Activated CD4-positive, alpha-beta T cell treated with anti-CD3 and anti-CD28 coated beads for 48 hours (primary cell): ENCODE results near the gene POR.
"Not testable (repeated sequence)": the region's sequence is repeated elsewhere in the genome, so short reads cannot be mapped to it uniquely, and the experiment has no call there.

Experiments
- DNase-seq: peaks from one replicate; pipeline ENCODE4 v3.0.0-alpha.2; 2020

Gene POR

DNA sequence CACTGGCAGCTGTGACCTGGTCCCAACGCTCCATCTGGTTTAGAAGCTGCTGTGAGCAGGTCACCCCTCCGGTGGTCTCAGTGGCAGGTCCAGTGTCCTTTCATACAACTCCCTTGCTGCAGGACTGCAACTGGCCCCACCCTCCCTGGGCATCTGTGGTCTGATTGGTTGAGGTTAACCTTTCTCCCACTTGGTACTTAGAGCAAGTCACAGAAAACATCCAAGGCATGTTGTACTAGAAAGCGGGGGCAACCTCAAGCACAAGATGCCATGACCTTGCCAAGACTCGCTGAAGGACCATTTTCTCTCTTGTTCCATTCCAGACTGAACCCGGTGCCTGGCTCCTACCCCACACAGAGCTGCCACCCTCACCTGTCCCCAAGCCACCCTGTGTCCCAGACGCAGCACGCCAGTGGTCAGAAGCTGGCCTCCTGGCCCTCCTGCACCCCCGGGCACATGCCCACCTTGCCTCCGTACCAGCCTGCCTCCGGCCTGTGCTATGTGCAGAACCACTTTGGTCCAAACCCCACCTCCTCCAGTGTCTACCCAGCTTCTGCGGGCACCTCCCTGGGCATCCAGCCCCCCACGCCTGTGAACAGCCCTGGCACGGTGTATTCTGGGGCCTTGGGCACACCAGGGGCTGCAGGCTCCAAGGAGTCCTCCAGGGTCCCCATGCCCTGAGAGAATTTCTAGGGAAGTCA, 27.1 kb upstream of the POR start:
- DNase-seq, result no peak

DNA sequence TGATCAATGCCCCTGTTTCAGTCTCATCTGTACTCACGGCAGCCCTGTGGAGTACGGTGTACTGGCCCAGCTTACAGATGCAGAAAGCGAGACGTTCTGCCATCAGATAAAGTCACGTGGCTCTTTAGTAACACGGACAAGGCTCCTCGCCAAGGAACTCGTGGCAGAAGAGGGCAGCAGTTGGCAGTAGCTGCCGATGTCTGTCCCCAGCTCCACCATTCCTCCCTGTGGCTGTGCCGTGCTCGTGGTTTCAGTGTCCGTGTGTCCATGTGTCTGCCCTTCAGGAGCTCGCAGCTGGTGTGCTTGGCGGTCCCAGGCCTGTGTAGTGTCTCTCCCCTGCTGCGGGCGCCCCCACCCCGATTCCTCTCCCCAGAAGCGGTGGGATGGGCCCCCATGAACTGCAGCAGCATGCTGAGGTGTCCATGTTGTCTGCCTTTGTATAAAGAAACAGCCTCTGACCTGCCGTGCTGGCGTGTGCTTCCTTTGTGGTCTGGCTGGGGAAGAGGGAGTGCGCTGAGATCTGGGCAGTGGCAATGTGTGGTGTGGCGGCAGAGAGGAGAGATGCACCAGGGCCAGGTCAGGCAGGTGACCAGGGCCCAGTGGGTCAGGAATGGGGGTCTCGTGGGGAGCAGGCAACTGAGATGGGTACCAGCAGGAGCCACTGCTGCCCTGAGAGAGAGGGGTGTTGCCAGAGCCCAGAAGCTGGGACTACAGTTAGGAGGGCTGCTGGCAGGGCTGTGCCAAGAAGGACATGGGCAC, 26.3 kb upstream of the POR start:
- DNase-seq, result no peak

DNA sequence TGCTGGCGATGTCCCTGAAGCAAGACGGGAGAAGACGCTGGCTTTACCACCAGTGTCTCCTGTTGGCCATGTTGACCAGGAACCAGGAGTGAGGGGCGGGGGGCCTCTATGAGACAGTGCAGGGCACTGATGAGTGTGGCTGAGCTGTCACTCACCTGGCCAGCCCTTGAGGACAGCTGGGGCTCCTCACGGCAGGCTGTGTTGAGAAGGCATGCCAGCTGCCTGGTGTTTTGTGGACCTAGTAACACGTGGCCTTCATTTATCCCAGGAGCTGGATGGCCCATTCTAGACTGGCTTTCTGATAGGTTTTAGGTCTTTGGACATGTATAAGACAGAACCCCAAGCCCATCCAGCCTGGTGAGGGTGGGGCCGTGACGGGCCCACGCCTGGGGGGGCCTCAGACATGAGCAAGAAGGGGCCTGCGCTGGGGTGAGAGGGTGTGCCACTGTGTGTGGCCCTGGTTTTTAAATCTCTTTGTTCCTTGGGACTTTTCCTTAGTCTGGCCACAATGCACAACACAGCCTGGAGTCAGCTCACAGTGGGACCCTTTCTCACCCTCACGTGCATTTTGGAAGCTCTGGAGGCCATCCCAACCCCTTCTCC, 25.6 kb upstream of the POR start:
- DNase-seq, result no peak

DNA sequence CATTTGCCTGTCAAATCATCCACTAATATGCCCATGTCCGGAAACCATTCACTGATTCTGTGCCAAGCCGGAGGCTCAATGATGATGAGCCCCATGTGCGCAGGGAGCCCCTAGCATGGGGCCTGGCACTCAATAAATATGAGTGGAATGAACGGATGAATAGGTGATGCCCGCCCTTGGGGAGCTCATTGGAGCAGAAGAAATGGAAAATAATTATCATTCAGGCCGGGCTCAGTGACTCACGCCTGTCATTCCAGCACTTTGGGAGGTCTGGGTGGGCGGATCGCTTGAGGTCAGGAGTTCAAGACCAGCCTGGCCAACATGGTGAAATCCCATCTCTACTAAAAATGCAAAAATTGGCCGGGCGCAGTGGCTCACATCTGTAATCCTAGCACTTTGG, 25.1 kb upstream of the POR start:
- DNase-seq, result peak; percentile 27

DNA sequence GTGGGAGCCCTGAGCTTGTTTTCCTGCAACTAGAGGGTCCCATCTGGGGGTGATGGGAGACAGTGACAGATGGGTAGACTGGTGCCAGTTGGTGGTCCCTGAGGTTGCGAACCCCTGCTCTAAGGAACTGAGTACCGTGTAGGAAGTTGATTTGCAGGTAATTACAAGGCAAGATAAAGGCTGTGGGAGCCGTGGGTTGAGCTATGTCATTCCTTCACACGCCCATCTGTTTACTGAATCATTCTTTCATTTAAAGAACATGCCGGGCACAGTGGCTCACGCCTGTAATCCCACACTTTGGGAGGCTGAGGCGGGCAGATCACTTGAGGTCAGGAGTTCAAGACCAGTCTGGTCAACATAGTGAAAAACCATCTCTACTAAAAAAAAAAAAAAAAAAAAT, 23.7 kb upstream of the POR start:
- not testable (repeated sequence) for DNase-seq

DNA sequence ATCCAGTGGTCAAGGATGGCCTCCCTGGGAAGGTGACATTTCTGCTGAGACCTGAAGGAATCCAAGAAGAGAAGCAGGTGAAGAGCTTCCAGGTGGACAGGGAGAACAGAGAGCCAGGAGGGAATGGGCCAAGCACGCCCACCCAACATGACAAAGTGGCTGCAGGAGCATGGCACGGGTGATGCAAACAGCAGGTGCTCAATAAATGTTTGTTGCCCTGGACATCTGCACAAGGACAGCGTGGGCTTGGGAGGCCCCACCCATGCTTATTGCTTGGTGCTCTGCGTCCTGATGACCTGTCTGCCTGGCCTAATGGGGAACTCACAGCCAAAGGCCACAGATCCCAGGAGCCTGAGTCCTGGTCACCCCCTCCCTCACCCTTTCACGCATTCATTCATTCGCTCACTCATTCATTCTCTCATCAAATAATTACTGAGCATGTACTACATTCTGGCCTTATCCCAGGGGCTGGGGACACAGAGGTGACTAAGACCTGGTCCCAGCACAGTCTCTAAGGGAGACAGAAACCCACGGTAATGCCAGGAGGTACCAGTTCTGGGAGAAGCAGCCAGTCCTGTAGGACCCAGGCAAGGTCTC, 23.0 kb upstream of the POR start:
- DNase-seq, result no peak

DNA sequence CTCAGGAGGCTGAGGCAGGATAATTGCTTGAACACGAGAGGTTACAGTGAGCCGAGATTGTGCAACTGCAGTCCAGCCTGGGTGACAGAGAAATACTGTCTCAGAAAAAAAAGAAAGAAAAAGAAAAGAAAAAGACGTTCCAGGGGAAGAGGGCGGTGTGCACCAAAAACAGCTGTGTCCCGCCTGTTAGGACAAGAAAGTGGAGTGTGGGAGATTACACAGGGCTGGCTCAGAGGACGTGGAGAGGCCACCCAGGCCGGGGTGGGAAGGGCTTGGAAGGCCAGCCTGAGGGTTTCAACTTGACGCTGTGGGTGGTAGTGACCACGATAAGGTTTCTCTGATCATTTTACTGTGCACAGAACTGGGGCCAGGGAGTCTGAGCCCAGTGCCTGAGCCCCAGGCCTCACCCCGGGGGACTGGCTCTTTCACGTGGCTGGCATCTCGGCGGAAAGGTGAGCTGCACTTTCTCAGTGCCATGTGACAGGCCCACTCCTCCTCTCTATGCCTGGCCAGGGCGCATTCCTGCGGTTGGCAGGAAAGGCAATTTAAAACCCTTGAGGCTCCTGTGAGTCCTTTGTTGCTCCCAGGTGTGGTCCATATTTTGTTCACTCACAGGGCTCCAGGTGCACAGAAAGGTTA, 22.2 kb upstream of the POR start:
- DNase-seq, result no peak

DNA sequence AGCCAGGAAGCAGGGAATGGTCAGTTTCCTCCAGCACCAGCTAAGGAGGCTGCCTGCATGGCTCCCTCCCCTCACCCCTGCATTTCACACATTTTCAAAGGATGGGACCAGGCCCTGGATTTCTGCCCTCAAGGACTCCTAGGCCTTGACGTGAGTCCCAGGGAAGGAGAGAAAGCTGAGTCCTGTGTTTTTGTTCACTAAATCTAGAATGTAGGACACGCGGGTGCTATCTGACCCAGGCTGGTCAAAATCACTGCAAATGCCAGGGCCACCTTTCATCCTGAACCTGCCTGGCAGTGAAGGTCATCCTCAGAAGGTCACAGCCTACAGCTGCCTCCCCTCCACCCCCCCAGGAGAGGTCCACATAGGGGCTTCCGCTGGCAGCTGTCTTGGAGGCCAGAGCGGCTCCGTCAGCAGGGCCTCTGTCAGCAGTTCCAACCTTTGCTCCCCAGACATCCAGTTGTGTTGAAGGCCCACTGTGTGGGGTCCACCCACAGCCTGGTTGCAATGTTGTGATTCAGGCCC, 18.1 kb upstream of the POR start:
- DNase-seq, result no peak

DNA sequence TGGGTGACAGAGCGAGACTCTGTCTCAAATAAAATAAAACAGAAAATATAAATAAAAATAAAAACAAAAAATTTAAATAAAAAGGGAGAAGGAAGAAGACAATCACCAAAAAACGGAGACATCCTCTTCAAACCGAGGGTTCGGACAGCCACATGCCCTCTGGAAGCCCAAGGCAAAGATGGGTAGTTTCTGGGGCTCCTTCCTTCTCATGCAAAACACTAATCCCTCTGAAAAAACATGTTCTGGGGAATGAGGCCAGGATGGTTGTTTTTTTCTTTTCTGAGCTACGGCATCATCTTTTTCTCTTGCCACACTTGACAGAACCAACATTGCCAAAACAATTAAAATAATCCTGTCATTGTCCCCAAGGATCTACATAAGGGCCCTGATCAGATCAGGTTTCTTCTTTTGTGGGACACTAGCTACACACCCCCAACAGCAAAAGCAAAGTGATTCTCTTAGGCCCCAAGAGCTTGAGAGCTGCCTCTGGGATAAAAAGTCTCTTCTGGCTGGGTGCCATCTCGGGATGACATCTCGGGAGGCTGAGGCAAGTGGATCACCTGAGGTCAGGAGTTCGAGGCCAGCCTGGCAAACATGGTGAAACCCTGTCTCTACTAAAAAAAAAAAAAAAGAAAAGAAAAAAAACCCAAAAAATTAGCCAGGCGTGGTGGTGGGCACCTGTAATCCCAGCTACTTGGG, 14.2 kb upstream of the POR start:
- no peak for DNase-seq

DNA sequence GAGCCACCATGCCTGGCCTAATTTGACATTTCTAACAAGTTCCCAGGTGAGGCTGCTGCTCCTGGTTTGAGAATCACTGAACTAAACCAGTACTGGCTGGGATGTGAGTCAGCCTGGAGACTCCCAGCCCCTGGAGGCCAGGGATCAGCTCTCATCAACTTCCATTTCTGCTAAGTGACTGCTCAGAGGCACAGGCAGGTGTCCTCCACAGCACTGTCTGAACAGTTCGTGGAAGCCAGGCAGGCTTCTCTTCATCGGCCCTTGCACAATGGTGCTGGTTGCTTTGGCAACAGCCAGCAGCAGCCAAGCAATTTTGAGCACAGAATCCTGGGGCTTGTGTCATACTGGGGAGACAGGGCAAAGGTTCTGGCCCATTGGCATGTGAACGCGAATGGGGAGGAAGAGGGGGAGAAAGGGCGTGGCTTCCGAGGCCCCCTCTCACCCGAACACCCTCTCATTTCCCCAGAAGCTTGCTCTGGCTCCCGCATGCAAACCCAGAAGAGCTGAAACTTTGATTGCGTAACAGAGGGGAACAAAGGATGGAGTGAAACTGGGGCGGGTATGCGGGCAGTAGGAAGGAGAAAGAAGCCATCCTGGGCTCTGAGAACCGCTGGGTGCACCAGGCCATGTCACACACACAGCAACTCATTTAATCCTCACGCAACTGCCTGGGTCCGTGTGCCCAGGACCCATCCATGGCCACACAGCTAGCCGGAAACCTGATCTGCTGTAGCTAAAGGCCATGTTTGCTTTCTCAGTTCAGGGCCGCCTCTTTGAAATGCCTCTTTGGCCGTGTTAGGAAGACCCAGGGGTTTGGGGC, 9.0 kb upstream of the POR start:
- no peak for DNase-seq

DNA sequence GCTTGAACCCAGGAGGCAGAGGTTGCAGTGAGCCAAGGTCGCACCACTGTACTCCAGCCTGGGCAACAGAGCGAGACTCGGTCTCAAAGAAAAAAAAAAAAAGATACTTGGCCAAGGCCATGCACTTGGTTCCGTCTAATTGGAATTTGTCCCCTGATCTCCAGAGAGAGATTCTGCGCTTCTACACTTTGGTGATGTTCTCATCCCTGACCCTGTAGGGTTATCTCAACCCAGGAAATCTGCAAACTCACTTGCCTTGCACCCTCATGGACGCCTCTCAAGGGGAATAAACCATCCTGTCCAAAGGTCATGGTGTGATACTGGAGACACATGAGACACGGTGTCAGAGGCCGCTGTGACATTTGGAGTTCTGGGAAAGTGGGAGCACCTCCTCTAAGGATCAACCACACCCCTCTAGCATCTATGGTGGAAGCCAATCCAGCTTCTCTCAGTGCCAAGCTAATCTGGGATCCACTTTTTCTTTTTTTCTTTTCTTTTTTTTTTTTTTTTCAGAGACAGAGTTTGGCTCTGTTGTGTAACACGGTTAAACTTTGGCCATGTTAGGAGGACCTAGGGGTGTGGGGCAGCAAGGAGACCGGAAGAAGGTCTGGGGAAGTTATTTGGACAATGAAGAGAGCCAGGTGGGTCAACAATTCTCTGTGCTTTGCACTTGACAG, 7.8 kb upstream of the POR start:
- no peak for DNase-seq

DNA sequence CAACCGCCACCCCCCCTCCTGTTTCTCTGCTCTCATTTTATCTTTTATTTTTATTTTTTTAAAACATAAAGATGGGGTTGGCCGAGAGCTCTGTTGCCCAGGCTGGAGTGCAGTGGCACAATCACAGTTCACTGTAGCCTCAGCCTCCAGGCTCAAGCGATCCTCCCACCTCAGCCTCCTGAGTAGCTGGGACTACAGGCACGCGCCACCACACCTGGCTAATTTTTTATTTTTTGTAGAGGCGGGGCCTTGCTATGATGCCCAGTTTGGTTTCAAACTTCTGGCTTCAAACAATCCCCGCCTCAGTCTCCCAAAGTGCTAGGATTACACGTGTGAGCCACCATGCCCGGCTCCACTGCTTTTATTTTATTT, 7.3 kb upstream of the POR start:
- DNase-seq, result not testable (repeated sequence)

DNA sequence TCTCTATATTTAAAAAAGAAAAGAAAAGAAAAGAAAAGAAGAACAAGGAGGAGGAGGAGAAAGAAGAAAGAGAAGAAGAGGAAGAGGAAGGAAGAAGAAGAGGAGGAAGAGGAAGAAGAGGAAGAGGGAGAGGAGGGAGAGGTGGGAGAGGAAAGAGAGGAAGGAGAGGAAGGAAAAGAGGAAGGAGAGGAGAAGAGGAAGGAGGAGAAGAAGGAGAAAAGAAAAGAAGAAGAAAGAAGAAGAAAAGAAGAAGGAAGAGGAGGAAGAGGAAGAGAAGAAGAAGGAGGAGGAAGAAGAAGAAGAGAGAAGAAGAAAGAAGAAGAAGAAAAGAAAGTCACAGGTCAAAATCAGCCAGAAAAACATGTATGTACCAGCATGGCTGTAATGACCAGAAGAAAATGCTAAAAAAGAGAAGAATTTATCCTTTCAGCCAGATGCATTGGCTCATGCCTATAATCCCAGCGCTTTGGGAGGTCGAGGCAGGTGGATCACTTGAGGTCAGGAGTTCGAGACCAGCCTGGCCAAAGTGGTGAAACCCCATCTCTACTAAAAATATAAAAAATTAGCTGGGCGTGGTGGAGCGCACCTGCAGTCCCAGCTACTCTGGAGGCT, 5.3 kb upstream of the POR start:
- DNase-seq, result no peak

DNA sequence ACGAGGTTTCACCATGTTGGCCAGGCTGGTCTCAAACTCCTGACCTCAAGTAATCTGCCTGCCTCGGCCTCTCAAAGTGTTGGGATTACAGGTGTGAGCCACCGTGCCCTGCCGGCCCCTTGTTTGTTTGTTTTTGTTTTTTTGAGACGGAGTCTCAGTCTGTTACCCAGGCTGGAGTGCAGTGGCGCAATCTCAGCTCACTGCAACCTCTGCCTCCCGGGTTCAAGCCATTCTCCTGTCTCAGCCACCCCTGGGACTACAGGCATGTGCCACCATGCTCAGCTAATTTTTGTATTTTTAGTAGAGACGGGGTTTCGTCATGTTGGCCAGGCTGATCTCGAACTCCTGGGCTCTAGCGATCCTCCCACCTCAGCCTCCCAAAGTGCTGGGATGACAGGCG, 3.8 kb upstream of the POR start:
- not testable (repeated sequence) for DNase-seq

DNA sequence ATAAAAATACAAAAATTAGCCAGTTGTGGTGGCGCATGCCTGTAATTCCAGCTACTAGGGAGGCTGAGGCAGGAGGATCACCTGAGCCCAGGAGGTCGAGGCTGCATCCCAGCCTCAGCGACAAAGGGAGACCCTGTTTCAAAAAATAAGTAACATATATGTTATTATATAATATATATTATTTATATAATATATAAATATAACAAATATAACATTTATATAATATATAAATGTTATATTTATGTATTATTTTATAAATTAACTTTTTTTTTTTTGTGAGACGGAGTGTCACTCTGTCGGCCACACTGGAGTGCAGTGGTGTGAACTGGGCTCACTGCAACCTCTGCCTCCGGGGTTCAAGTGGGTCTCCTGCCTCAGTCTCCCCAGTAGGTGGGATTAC, 1.5 kb upstream of the POR start:
- DNase-seq, result no peak

DNA sequence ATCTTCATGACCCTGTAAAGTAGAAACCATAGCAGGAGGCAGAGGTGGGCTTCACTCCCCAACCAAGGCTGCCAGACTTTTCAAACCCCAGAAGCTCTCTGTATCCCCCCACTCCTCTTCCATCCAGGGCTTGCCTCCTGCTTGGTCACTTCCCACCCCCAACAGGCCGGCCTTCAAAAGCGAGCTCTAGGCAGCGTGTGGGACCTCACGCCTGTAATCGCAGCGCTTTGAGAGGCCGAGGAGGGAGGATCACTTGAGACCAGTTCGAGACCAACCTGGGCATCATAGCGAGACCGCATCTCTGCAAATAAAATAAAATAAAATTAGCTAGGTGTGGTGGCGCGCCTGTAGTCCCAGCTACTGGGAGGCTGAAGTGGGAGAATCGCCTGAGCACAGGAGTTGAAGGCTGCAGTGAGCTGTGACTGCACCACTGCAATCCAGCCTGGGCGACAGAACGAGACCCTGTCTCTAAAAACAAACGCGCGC, 743 bp upstream of the POR start:
- no peak for DNase-seq

DNA sequence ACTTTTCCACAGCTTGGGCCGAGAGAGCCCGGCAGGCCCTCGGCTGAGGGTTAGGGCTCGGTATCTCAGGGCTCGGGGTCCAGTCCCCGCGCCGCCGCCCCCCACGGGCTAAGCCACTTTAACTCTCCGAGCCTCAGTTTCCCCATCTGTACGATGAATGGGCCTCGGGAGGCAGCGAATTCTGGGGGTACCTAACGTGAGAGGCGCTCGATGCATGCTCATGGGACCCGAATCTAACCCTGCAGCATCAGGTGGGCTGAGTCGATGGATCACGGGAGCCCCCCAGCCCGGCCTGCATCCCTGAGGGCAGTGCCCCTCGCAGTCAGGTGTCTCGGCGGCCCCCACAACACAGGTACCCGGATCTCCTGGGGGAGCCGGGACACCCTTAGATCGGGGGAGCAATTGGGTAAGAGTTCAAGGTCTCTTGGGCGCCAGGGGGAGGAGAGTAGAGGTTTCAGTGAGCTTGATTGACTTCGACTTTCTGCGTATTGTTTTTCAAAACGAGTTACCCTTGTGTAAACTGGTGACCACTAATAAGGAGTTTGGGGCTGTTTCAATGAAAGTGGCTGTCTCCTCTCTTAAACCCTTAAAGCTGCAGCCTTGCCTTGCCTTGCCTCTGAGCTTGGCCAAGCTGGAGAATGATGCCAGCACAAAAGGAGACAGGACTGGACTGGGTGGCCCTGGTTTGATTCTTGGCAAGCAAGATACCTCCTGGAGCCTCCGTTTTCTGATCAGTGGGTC, 631 bp downstream of the POR start:
- peak; percentile 15 for DNase-seq

DNA sequence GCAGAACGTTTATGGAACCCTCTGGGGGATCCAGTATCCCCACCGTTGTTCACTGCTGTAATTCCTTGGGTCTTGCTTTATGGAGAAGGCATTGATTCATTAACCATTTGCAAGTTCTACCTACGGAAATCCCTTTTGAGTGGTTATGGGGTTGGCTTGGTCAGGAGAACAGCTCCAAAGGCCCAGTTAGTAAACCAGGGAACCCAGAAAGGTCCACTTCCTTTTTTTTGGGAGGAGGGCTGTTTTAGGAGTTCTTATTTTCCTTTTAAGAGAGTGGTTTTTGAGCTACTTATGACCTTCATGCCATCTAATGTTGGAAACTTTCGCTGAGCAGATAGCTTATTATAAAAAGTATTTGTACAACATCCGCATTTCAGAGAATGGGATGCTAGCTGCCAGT, 1.3 kb downstream of the POR start:
- no peak for DNase-seq
